Pancreas (tissue), 10 donors: ENCODE results near the gene NUDT3. TPM values are rescaled to one million over a fixed set of nuclear protein-coding genes. Genes with fewer than 3 reads are reported as not detected.
"Not testable (repeated sequence)": the region's sequence is repeated elsewhere in the genome, so short reads cannot be mapped to it uniquely, and the experiment has no call there.

ENCODE experiments used
- ATAC-seq, 4 donors: fragments of 200-7000 bp; cut with Tn5 transposase; one replicate each; pipeline versions ENCODE4 v1.8.0 to v1.9.1; 2020; ENCODE audit warnings: mild to moderate bottlenecking in 4 of 4, moderate library complexity in 4 of 4
- DNase-seq, 6 donors: peaks; one replicate each; pipeline ENCODE4 v3.0.0-alpha.2; 2020
- FAIRE-seq: peaks from 2 replicates; lab custom pipeline; 2012; peaks lifted over from hg19 to GRCh38; lab: Jason Lieb, UNC
- H3K27ac ChIP-seq, 4 donors: fragments of 200-600 bp; sonication (generic); 1 replicate in 3 of 4; 2 replicates in 1 of 4; pipeline versions ENCODE4 v1.5.0 to v1.8.0; 2020
- H3K27me3 ChIP-seq, 4 donors: fragments of 200-600 bp; one replicate each; pipeline ENCODE4 v1.8.0; 2021
- H3K36me3 ChIP-seq, 3 donors: fragments of 200-600 bp; sonication (generic) in 1 of 3; one replicate each; pipeline versions ENCODE4 v1.5.0 to v1.8.0; 2020 to 2021
- H3K4me1 ChIP-seq, 3 donors: fragments of 200-600 bp; one replicate each; pipeline ENCODE4 v1.8.0; 2021
- H3K4me3 ChIP-seq, 4 donors: fragments of 200-600 bp; sonication (generic) in 2 of 4; one replicate each; pipeline versions ENCODE4 v1.5.0 to v1.8.0; 2020 to 2021
- H3K9me3 ChIP-seq, 4 donors: fragments of 200-600 bp; one replicate each; pipeline ENCODE4 v1.8.0; 2021
- CTCF ChIP-seq, 4 donors: fragments of 200-600 bp; sonication (generic) in 3 of 4; IDR thresholded peaks; one replicate each; pipeline versions ENCODE4 v1.5.0 to v1.8.0; 2021; ENCODE audit warnings: antibody characterized with exemption in 4 of 4
- WGBS, 2 donors: extraction: QIAGEN DNeasy Blood & Tissue Kit; methylation state at CpG; one replicate each; pipeline ENCODE4 v1.1.7; 2013; 5-methylcytosine and 5-hydroxymethylcytosine counted together
- intact Hi-C, 3 donors: fragments of 100-400 bp; cut with DNase I; formaldehyde crosslinking; loops; one replicate each; pipeline versions ENCODE4 v1.11.1 to v1.14.2; 2022
- polyA plus RNA-seq, 2 donors: library from polyadenylated mRNA; stranded (reverse); fragments of 200-250 nt; gene quantifications; one replicate each; pipeline ENCODE4 v1.2.3, GENCODE V29; 2013
- total RNA-seq, 6 donors: library from RNA; stranded (reverse); fragmentation: NEBNext Ultra II Directional in 4 of 6; extraction: Animal tissue kit (Norgen Biotek cat#: 25700) in 4 of 6; gene quantifications; one replicate each; pipeline versions ENCODE4 v1.2.1 to v1.2.4, GENCODE V29; 2021 to 2023
- donor health status: healthy with polysubstance abuse.
- donor health status: DM: no; HTN: no; CAD: no; lungs with moderate emphysema.
- donor health status: DM: no; HTN: no; CAD: no.
- donor health status: control.
- donor health status: control.
- donor health status: Bipolar disorder and iron deficiency.
- donor health status: DM: yes; HTN: yes; CAD: no.
- donor health status: DM: no; HTN: no; CAD: no.
- donor health status: DM: no; HTN: no; CAD: no.
- donor health status: DM: yes; HTN: yes; CAD: no.

Gene NUDT3
- total and polyA plus RNA-seq, 8 donors = 7.1 to 20.7 (median 14.0) TPM

- FAIRE-seq = no peak
- Histone ChIP-seq H3K4me1 (no peaks in the 10 kb centered on the region), H3K4me3 (no peak overlapping the region), H3K27ac (no peak overlapping the region), H3K27me3 (no peaks in the 10 kb centered on the region), H3K36me3 (no peaks in the 10 kb centered on the region), H3K9me3 (no peaks in the 10 kb centered on the region)
- DNase-seq = peak in 3 of 6 donors; percentile 25 to 77 (median 60)
- intact Hi-C loops = loop anchor here in 2 of 3 donors (5.0 to 10.0 kb wide), 2 partner anchors 168 to 171 kb away; no protein-coding TSS in a partner anchor
- WGBS, 2 donors = 71 to 75% methylated on average over 6 to 8 of the region's 8 CpGs
- no peak for ATAC-seq
- TF ChIP-seq CTCF (IDR thresholded peaks at IDR 0.05) = no peak
Measured at GRCh38 chr6:34246563-34247391, 145.7 kb downstream of the NUDT3 start.

- no peaks in the 10 kb centered on the region for H3K4me1 ChIP-seq
- intact Hi-C loops = loop anchor here in 2 of 3 donors (5.0 to 10.0 kb wide), 2 partner anchors 169 to 171 kb away; no protein-coding TSS in a partner anchor
Measured at GRCh38 chr6:34246249-34246562, 146.3 kb downstream of the NUDT3 start.

GRCh38 chr6:34245761-34246140, 146.7 kb downstream of the NUDT3 start:
- DNase-seq = peak in 1 of 6 donors; percentile 21
- not testable (repeated sequence) for H3K36me3 ChIP-seq, H3K27me3 ChIP-seq, FAIRE-seq, H3K4me3 ChIP-seq, H3K4me1 ChIP-seq, ATAC-seq, H3K27ac ChIP-seq, H3K9me3 ChIP-seq
- intact Hi-C loops = loop anchor here in 2 of 3 donors (5.0 to 10.0 kb wide), 2 partner anchors 169 to 172 kb away; no protein-coding TSS in a partner anchor
- WGBS, 2 donors = 76 to 80% methylated on average over 7 of the region's 7 CpGs

More at GRCh38 chr6:34246249-34246562, 146.3 kb downstream of the NUDT3 start:
- ATAC-seq (no peak), DNase-seq (no peak), FAIRE-seq (no peak)
- no peaks in the 10 kb centered on the region for H3K27me3 ChIP-seq
- H3K27ac ChIP-seq = no peak overlapping the region
- H3K36me3 ChIP-seq = no peaks in the 10 kb centered on the region
- H3K9me3 ChIP-seq = no peaks in the 10 kb centered on the region
- TF ChIP-seq CTCF (IDR thresholded peaks at IDR 0.05) = no peak
- WGBS, 2 donors = 64 to 67% methylated on average over 2 of the region's 2 CpGs
- no peak overlapping the region for H3K4me3 ChIP-seq

GRCh38 chr6:34245032-34245760, 147.3 kb downstream of the NUDT3 start:
- DNase-seq = peak in 1 of 6 donors; percentile 40
- not testable (repeated sequence) for ATAC-seq, H3K36me3 ChIP-seq, FAIRE-seq, H3K4me3 ChIP-seq, H3K4me1 ChIP-seq, H3K27me3 ChIP-seq, H3K9me3 ChIP-seq, H3K27ac ChIP-seq
- intact Hi-C loops = loop anchor here in 2 of 3 donors (5.0 to 10.0 kb wide), 2 partner anchors 170 to 172 kb away; no protein-coding TSS in a partner anchor
- 86% methylated on average over 10 to 13 of the region's 13 CpGs for whole genome bisulfite sequencing, 2 donors

- peak in 1 of 4 donors; percentile 28 for ATAC-seq
Measured at GRCh38 chr6:34243901-34244884, 148.3 kb downstream of the NUDT3 start.

More at GRCh38 chr6:34243901-34244884, 148.3 kb downstream of the NUDT3 start:
- no peak for FAIRE-seq
- H3K36me3 ChIP-seq = no peaks in the 10 kb centered on the region
- no peak overlapping the region for H3K27ac ChIP-seq
- no peaks in the 10 kb centered on the region for H3K4me1 ChIP-seq
- H3K27me3 ChIP-seq = no peaks in the 10 kb centered on the region
- 64 to 66% methylated on average over 17 to 19 of the region's 19 CpGs for whole genome bisulfite sequencing, 2 donors
- H3K9me3 ChIP-seq = no peaks in the 10 kb centered on the region
- TF ChIP-seq CTCF (IDR thresholded peaks at IDR 0.05) = no peak
- peak in 2 of 6 donors; percentile 41 to 67 for DNase-seq
- intact Hi-C loops = loop anchor here in 1 of 3 donors (10.0 kb wide), 1 partner anchor 171 kb away; no protein-coding TSS in a partner anchor
- H3K4me3 ChIP-seq = no peak overlapping the region
